Loucy (cell line): ENCODE data around the gene PPFIA1.

Experiments used
- CTCF ChIP-seq: fragments of 200-600 bp; sonication (generic); conservative IDR thresholded peaks from 2 replicates; pipeline ENCODE4 v1.5.1; 2014; ENCODE audit warnings: mild to moderate bottlenecking, antibody characterized with exemption, low read length
- EZH2phosphoT487 ChIP-seq: fragments of 200-600 bp; IDR thresholded peaks from 2 replicates; pipeline ENCODE4 v1.6.1; 2018; ENCODE audit warnings: antibody characterized with exemption, mild to moderate bottlenecking, moderate library complexity, borderline replicate concordance

- TF ChIP-seq CTCF (no peak), EZH2phosphoT487 (no peak)
Observed at GRCh38 chr11:70278994-70279393, 8.5 kb downstream of the PPFIA1 start.
